Lower leg skin (tissue), 4 donors: ENCODE measurements around the gene KMT5B. TPM values are rescaled to one million over a fixed set of nuclear protein-coding genes. Genes with fewer than 3 reads are reported as not detected.
A peak's percentile ranks its signal among the peaks of the same experiment; 100 is the strongest.

Experiments
- DNase-seq, 2 donors: peaks; one replicate each; pipeline ENCODE4 v3.0.0-alpha.2; 2019; ENCODE audit warnings: low spot score in 2 of 2
- H3K4me3 ChIP-seq: fragments of 200-600 bp; sonication (generic); 2 replicates; pipeline ENCODE4 v1.5.1; 2017; ENCODE audit warnings: mild to moderate bottlenecking, low read depth; ENCODE audit not compliant: poor library complexity, severe bottlenecking
- POLR2A ChIP-seq, 2 donors: fragments of 450-650 bp; IDR thresholded peaks; one replicate each; pipeline ENCODE4 v1.6.1; 2016 to 2017; ENCODE audit warnings: antibody characterized with exemption in 2 of 2, mild to moderate bottlenecking in 1 of 2, moderate library complexity in 1 of 2
- WGBS, 2 donors: methylation state at CpG; one replicate each; pipeline ENCODE4 v1.1.5; 2018; 5-methylcytosine and 5-hydroxymethylcytosine counted together
- intact Hi-C: fragments of 100-400 bp; cut with DNase I; formaldehyde crosslinking; loops from one replicate; pipeline ENCODE4 v1.15.0; 2023; ENCODE audit warnings: low total_unique reads
- total RNA-seq, 4 donors: library from RNA; depleted of rRNA; stranded (reverse); fragments of >200 nt; gene quantifications; one replicate each; pipeline ENCODE4 v1.1.0, GENCODE V29; 2016
- TF ChIP-seq, protein P1 (sequence below), 3 donors: fragments of 450-650 bp; IDR thresholded peaks; one replicate each; pipeline ENCODE4 v1.5.1; 2016; ENCODE audit warnings: antibody characterized with exemption in 3 of 3, mild to moderate bottlenecking in 3 of 3, moderate library complexity in 2 of 3

KMT5B gene
- total RNA-seq, 4 donors from 2014 or later: 26.3 to 34.9 (median 34.0) TPM

DNA sequence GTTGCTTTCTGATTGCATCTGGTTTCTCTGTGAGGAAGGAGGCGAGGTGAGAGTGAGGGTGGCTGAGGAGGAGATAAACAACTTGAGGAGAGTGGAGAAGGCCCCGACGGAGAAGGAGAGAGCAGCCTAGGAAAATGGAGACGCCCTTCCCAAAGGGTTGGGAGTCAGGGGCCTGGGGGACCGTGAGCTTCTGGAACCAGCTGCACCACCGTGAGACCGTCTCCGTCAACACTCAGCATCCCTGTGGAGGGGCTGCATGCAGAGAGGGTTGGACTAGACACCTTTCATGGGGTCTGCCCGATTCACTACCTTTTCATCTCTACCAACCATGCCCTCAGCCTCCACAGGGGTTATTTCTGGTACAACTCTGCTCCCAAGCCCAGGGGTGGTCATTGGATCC, 13.3 kb upstream of the KMT5B start:
- intact Hi-C loops: no loop called here
- no peak overlapping the region for H3K4me3 ChIP-seq
- TF ChIP-seq POLR2A (IDR thresholded peaks at IDR 0.05): no peak
- TF ChIP-seq, protein P1, sequence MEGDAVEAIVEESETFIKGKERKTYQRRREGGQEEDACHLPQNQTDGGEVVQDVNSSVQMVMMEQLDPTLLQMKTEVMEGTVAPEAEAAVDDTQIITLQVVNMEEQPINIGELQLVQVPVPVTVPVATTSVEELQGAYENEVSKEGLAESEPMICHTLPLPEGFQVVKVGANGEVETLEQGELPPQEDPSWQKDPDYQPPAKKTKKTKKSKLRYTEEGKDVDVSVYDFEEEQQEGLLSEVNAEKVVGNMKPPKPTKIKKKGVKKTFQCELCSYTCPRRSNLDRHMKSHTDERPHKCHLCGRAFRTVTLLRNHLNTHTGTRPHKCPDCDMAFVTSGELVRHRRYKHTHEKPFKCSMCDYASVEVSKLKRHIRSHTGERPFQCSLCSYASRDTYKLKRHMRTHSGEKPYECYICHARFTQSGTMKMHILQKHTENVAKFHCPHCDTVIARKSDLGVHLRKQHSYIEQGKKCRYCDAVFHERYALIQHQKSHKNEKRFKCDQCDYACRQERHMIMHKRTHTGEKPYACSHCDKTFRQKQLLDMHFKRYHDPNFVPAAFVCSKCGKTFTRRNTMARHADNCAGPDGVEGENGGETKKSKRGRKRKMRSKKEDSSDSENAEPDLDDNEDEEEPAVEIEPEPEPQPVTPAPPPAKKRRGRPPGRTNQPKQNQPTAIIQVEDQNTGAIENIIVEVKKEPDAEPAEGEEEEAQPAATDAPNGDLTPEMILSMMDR (IDR thresholded peaks at IDR 0.05): no peak
- DNase-seq: peak in 1 of 2 donors; percentile 62
- 87 to 93% methylated on average over 9 of the region's 9 CpGs for WGBS, 2 donors

DNA sequence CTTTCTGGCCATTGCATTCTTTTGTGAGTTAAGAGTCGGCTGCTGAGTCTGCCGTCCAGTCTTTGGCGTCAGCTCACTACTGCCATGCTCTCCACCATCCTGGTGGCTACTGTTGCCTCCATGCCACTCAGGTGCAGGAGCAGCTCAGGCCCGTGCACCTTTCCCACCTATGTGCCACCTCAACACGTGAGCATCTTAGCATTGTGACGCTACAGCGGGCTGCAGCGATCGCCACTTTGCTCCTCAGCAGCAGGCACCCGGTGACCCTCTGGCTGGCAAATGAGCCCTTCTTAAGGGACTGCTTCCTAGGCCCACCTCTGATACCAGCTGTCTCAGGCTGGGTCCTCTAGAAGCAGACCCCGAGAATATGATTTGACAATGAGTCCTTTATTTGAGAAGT, 11.5 kb upstream of the KMT5B start:
- intact Hi-C loops: no loop called here
- H3K4me3 ChIP-seq: no peak overlapping the region
- TF ChIP-seq POLR2A (IDR thresholded peaks at IDR 0.05): no peak
- TF ChIP-seq, protein P1 (IDR thresholded peaks at IDR 0.05): no peak
- 90 to 96% methylated on average over 11 of the region's 11 CpGs for WGBS, 2 donors
- peak in 1 of 2 donors; percentile 61 for DNase-seq

DNA sequence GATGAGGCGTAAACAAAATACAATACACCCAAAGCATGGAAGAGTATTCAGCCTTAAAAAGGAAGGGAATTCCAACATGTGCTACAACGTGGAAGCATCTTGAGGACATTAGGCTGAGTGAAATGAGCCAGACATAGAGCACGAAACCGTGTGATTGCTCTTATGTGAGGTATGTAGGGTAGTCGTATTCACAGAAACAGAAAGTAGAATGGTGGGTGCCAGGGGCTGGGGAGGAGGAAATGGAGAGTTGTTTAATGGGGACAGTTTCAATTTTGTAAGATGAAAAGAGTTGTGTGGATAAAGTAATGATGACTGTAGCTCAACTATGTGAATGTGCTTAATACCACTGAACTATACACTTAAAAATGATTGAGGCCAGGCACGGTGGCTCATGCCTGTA, 10.2 kb upstream of the KMT5B start:
- intact Hi-C loops: no loop called here
- peak in 1 of 2 donors; percentile 42 for DNase-seq
- no peak overlapping the region for H3K4me3 ChIP-seq
- TF ChIP-seq, protein P1 (IDR thresholded peaks at IDR 0.05): no peak
- no peak for TF ChIP-seq POLR2A (IDR thresholded peaks at IDR 0.05)
- WGBS, 2 donors: 62 to 66% methylated on average over 6 of the region's 6 CpGs

GRCh38 chr11:68221406-68221805, 8.3 kb upstream of the KMT5B start:
- no peak overlapping the region for H3K4me3 ChIP-seq
- intact Hi-C loops: no loop called here
- 77 to 91% methylated on average over 5 of the region's 5 CpGs for WGBS, 2 donors
- no peak for TF ChIP-seq POLR2A (IDR thresholded peaks at IDR 0.05)
- TF ChIP-seq, protein P1 (IDR thresholded peaks at IDR 0.05): no peak
- no peak for DNase-seq

- intact Hi-C loops: no loop called here
- TF ChIP-seq POLR2A (IDR thresholded peaks at IDR 0.05): no peak
- TF ChIP-seq, protein P1 (IDR thresholded peaks at IDR 0.05): no peak
- no peak for DNase-seq
- WGBS, 2 donors: 48 to 62% methylated on average over 20 to 22 of the region's 22 CpGs
- H3K4me3 ChIP-seq: no peak overlapping the region
Observed at GRCh38 chr11:68216171-68216938, 3.3 kb upstream of the KMT5B start.
